Stomach (tissue), 9 donors: Measurements from ENCODE around the gene ITGA6. TPM values are rescaled to one million over a fixed set of nuclear protein-coding genes. Genes with fewer than 3 reads are reported as not detected.

Experiments used
- DNase-seq, 2 donors: peaks; one replicate each; pipeline versions ENCODE4 v3.0.0 to v3.0.0-alpha.2; 2013 to 2019
- H3K27ac ChIP-seq, 5 donors: fragments of 200-600 bp in 4 of 5; sonication (generic) in 4 of 5; one replicate each; pipeline ENCODE4 v1.5.1; 2013 to 2019; ENCODE audit warnings: mild to moderate bottlenecking in 1 of 5, moderate library complexity in 1 of 5
- H3K27me3 ChIP-seq, 3 donors: fragments of 200-600 bp; sonication (generic); one replicate each; pipeline ENCODE4 v1.5.1; 2017 to 2019; ENCODE audit warnings: mixed run types in 1 of 3
- H3K36me3 ChIP-seq, 4 donors: fragments of 200-600 bp; sonication (generic); 1 replicate in 3 of 4; 2 replicates in 1 of 4; pipeline ENCODE4 v1.5.1; 2016 to 2019
- H3K4me1 ChIP-seq, 4 donors: fragments of 200-600 bp; sonication (generic); one replicate each; pipeline ENCODE4 v1.5.1; 2016 to 2019
- H3K4me3 ChIP-seq, 4 donors: fragments of 200-600 bp; sonication (generic) in 3 of 4; one replicate each; pipeline ENCODE4 v1.5.1; 2016 to 2019; ENCODE audit warnings: mild to moderate bottlenecking in 1 of 4
- H3K9me3 ChIP-seq, 4 donors: fragments of 200-600 bp; sonication (generic); one replicate each; pipeline ENCODE4 v1.5.1; 2016 to 2019
- CTCF ChIP-seq, 7 experiments: fragments of 450-650 bp in 4 of 7; fragments of 200-600 bp in 3 of 7; sonication (generic) in 3 of 7; IDR thresholded peaks; one replicate each; pipeline ENCODE4 v1.5.1; 2016 to 2019; ENCODE audit warnings: antibody characterized with exemption in 7 of 7, control low read depth in 2 of 7, mild to moderate bottlenecking in 1 of 7
- EP300 ChIP-seq: sonication (generic); formaldehyde crosslinking; IDR thresholded peaks from one replicate; pipeline ENCODE4 v1.6.1; 2017; ENCODE audit warnings: antibody characterized with exemption
- POLR2A ChIP-seq, 4 donors: fragments of 450-650 bp; IDR thresholded peaks; one replicate each; pipeline ENCODE4 v1.6.1; 2016; ENCODE audit warnings: antibody characterized with exemption in 4 of 4, control low read depth in 2 of 4, mild to moderate bottlenecking in 1 of 4, moderate library complexity in 1 of 4
- POLR2AphosphoS5 ChIP-seq, 3 donors: sonication (generic); formaldehyde crosslinking; IDR thresholded peaks; one replicate each; pipeline ENCODE4 v1.6.1; 2016; ENCODE audit warnings: antibody characterized with exemption in 3 of 3
- WGBS, 5 donors: extraction: QIAGEN DNeasy Blood & Tissue Kit in 3 of 5; methylation state at CpG; one replicate each; pipeline versions ENCODE4 v1.1.5 to v1.1.7; 2013 to 2018; 5-methylcytosine and 5-hydroxymethylcytosine counted together
- intact Hi-C: fragments of 100-400 bp; cut with DNase I; formaldehyde crosslinking; loops from one replicate; pipeline ENCODE4 v1.15.1; 2023; ENCODE audit warnings: low total_unique reads
- polyA plus RNA-seq, 3 donors: library from polyadenylated mRNA; stranded (reverse); fragments of 200-250 nt; gene quantifications; one replicate each; pipeline ENCODE4 v1.2.3, GENCODE V29; 2013
- total RNA-seq, 5 donors: library from RNA; depleted of rRNA; stranded (reverse); fragments of >200 nt; gene quantifications; one replicate each; pipeline versions ENCODE4 v1.1.0 to v1.2.3, GENCODE V29; 2014 to 2016
- donor health status: healthy with polysubstance abuse.
- donor health status: Bipolar disorder and iron deficiency.
- donor health status: healthy.

The ITGA6 gene
- total and polyA plus RNA-seq, 8 donors, result 10.7 to 391 (median 55.4) TPM

GRCh38 chr2:172434821-172435605 is 7.6 kb downstream of the ITGA6 start:
- no peak overlapping the region for H3K4me3 ChIP-seq
- no peaks in the 10 kb centered on the region for H3K36me3 ChIP-seq
- peak in 1 of 2 donors; percentile 64 for DNase-seq
- no peaks in the 10 kb centered on the region for H3K9me3 ChIP-seq
- 26 to 51% (median 34%) methylated on average over 5 of the region's 5 CpGs for WGBS, 5 donors
- peaks cover 68 to 97% (median 75%) of the 10 kb centered on the region in 4 donors for H3K4me1 ChIP-seq
- TF ChIP-seq EP300, result no peak
- no peak for TF ChIP-seq CTCF (IDR thresholded peaks at IDR 0.05)
- no peak for TF ChIP-seq POLR2A (IDR thresholded peaks at IDR 0.05)
- TF ChIP-seq POLR2AphosphoS5 (IDR thresholded peaks at IDR 0.05), result no peak
- H3K27me3 ChIP-seq, result no peaks in the 10 kb centered on the region
- intact Hi-C loops, result no loop called here
- H3K27ac ChIP-seq, result peak overlapping the region; percentile 50 to 96 (median 66)

GRCh38 chr2:172435606-172435911 is 8.2 kb downstream of the ITGA6 start:
- H3K27me3 ChIP-seq, result no peaks in the 10 kb centered on the region
- 52 to 73% (median 66%) methylated on average over 4 of the region's 4 CpGs for WGBS, 5 donors
- H3K9me3 ChIP-seq, result no peaks in the 10 kb centered on the region
- H3K4me3 ChIP-seq, result no peak overlapping the region
- peak overlapping the region; percentile 37 to 96 (median 55) for H3K27ac ChIP-seq
- DNase-seq, result no peak
- peaks cover 74 to 97% (median 76%) of the 10 kb centered on the region in 4 donors for H3K4me1 ChIP-seq
- intact Hi-C loops, result no loop called here
- no peaks in the 10 kb centered on the region for H3K36me3 ChIP-seq
- TF ChIP-seq EP300, result no peak
- TF ChIP-seq POLR2AphosphoS5 (IDR thresholded peaks at IDR 0.05), result no peak
- TF ChIP-seq CTCF (IDR thresholded peaks at IDR 0.05), result no peak
- no peak for TF ChIP-seq POLR2A (IDR thresholded peaks at IDR 0.05)

- WGBS, 5 donors, result 78 to 98% (median 85%) methylated on average over 1 of the region's 1 CpG
- H3K4me1 ChIP-seq, result peaks cover 68 to 93% (median 74%) of the 10 kb centered on the region in 4 donors
These were observed 9.5 kb downstream of the ITGA6 start for GRCh38 chr2:172436889-172437288.

More at GRCh38 chr2:172436889-172437288, 9.5 kb downstream of the ITGA6 start:
- no peaks in the 10 kb centered on the region for H3K36me3 ChIP-seq
- no peak for DNase-seq
- H3K9me3 ChIP-seq, result no peaks in the 10 kb centered on the region
- intact Hi-C loops, result no loop called here
- no peaks in the 10 kb centered on the region for H3K27me3 ChIP-seq
- no peak overlapping the region for H3K4me3 ChIP-seq
- no peak for TF ChIP-seq EP300
- TF ChIP-seq CTCF (IDR thresholded peaks at IDR 0.05), result no peak
- TF ChIP-seq POLR2A (IDR thresholded peaks at IDR 0.05), result no peak
- no peak for TF ChIP-seq POLR2AphosphoS5 (IDR thresholded peaks at IDR 0.05)
- H3K27ac ChIP-seq, result peak overlapping the region in 2 of 5 donors; percentile 14 to 84
